Ovary (tissue), 3 donors: ENCODE results near the gene ZNF569.

Experiments used
- CTCF ChIP-seq, 3 donors: fragments of 450-650 bp in 2 of 3; fragments of 200-600 bp in 1 of 3; IDR thresholded peaks; one replicate each; pipeline versions ENCODE4 v1.5.1 to v1.8.0; 2016 to 2022; ENCODE audit warnings: antibody characterized with exemption in 3 of 3, mild to moderate bottlenecking in 1 of 3
- EP300 ChIP-seq: sonication (generic); formaldehyde crosslinking; IDR thresholded peaks from one replicate; pipeline ENCODE4 v1.6.1; 2017; ENCODE audit warnings: antibody characterized with exemption
- POLR2A ChIP-seq: fragments of 450-650 bp; IDR thresholded peaks from one replicate; pipeline ENCODE4 v1.6.1; 2017; ENCODE audit warnings: antibody characterized with exemption, mild to moderate bottlenecking, moderate library complexity
- donor health status: DM: no; HTN: no; CAD: no.

- TF ChIP-seq POLR2A: peak; percentile 11
- peak in 1 of 3 donors; percentile 21 for TF ChIP-seq CTCF (IDR thresholded peaks at IDR 0.05)
- peak; percentile 10 for TF ChIP-seq EP300
These were observed 39.3 kb upstream of the ZNF569 start, which contains the start of gene ZNF793 for GRCh38 chr19:37506387-37507166.
